ENCODE measurements around the gene CKMT1A.
"Not testable (repeated sequence)": the region's sequence is repeated elsewhere in the genome, so short reads cannot be mapped to it uniquely, and the experiment has no call there.

The CKMT1A gene

GRCh38 chr15:43702174-43702573 lies 8.5 kb downstream of the CKMT1A start:
- Histone ChIP-seq H3K4me3 (ENCODE audit: low read depth, low read length) (no peak overlapping the region), H3K27ac (no peak overlapping the region), H3K27me3 (replicated peaks) (no peaks in the 10 kb centered on the region), H3K36me3 (replicated peaks) (no peaks in the 10 kb centered on the region)
- TF ChIP-seq, protein P1, sequence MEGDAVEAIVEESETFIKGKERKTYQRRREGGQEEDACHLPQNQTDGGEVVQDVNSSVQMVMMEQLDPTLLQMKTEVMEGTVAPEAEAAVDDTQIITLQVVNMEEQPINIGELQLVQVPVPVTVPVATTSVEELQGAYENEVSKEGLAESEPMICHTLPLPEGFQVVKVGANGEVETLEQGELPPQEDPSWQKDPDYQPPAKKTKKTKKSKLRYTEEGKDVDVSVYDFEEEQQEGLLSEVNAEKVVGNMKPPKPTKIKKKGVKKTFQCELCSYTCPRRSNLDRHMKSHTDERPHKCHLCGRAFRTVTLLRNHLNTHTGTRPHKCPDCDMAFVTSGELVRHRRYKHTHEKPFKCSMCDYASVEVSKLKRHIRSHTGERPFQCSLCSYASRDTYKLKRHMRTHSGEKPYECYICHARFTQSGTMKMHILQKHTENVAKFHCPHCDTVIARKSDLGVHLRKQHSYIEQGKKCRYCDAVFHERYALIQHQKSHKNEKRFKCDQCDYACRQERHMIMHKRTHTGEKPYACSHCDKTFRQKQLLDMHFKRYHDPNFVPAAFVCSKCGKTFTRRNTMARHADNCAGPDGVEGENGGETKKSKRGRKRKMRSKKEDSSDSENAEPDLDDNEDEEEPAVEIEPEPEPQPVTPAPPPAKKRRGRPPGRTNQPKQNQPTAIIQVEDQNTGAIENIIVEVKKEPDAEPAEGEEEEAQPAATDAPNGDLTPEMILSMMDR (IDR thresholded peaks at IDR 0.05; ENCODE audit: low read depth, low read length, missing control alignments): no peak
- DNase-seq: no peak
- in situ Hi-C loops (cut with HindIII; ENCODE audit: low pct_ligation_motif_present, low sequenced_read_pairs): no loop called here

GRCh38 chr15:43702701-43703424 lies 9.2 kb downstream of the CKMT1A start:
- in situ Hi-C loops (cut with HindIII; ENCODE audit: low pct_ligation_motif_present, low sequenced_read_pairs): no loop called here
- TF ChIP-seq, protein P1 (IDR thresholded peaks at IDR 0.05; ENCODE audit: low read depth, low read length, missing control alignments): no peak

DNA sequence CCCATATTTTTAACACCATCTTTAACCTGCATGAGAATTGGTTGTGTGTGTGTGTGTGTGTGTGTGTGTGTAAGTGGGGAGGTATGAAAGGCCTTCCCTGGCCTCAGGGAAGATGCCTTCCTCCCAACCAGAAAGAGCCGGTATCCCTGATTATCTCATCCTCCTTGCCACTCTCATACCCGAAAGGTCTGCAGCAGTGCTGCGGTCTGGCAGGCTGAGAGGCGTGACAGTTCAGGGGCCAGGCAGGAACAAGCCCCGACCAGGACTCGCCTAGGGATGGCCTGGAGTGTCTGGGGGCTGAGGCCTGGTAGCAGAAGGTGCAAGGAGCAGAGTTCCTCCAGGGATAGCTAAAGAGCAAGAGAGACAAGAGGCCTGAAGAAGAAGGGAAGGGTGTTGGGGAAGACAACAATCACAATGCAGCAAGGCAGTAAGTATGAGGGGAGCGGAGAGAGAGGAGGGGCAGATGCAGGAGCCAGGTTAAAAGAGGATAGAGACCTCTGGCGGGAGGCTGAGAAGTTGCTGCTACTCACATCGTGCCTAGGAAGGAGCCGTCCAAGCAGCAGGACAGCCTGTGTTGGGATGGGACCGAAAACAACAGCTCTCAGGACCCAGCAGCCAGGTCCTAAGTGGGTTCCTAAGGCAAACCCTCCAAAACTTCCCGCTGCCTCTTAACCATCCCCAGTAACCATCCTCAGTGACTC lies 16.9 kb downstream of the CKMT1A start:
- DNase-seq; H3K36me3 ChIP-seq (replicated peaks); H3K27me3 ChIP-seq (replicated peaks); H3K27ac ChIP-seq; in situ Hi-C loops (cut with HindIII; ENCODE audit: low pct_ligation_motif_present, low sequenced_read_pairs); H3K4me3 ChIP-seq (ENCODE audit: low read depth, low read length): not testable (repeated sequence)

More at GRCh38 chr15:43702701-43703424, 9.2 kb downstream of the CKMT1A start:
- no peak for DNase-seq
- Histone ChIP-seq H3K36me3 (replicated peaks) (no peaks in the 10 kb centered on the region), H3K27ac (no peak overlapping the region), H3K27me3 (replicated peaks) (no peaks in the 10 kb centered on the region), H3K4me3 (ENCODE audit: low read depth, low read length) (no peak overlapping the region)

- Histone ChIP-seq H3K27ac (no peak overlapping the region), H3K36me3 (replicated peaks) (no peaks in the 10 kb centered on the region), H3K4me3 (ENCODE audit: low read depth, low read length) (no peak overlapping the region), H3K27me3 (replicated peaks) (peaks cover 2% of the 10 kb centered on the region)
- in situ Hi-C loops (cut with HindIII; ENCODE audit: low pct_ligation_motif_present, low sequenced_read_pairs): no loop called here
- TF ChIP-seq, protein P1 (IDR thresholded peaks at IDR 0.05; ENCODE audit: low read depth, low read length, missing control alignments): no peak
- DNase-seq: no peak
These were observed 29.5 kb downstream of the CKMT1A start for GRCh38 chr15:43723151-43723550.

DNA sequence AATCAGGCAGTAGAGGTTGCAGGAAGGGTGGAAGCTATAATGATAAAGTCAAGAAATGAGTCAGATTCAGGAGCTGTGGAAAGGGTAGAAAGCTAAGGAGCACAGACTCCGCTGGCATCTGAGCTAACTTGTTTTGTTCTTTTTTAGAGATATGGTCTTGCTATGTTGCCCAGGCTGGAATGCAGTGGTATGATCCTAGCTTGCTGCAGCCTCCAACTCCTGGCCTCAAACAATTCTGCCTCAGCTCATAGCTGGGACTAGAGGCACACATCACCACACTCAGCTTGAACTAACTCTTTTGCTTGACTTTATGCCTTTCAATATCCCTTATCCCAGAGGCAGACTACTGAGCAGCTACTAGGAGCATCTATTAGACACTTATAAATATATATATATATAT lies 32.6 kb downstream of the CKMT1A start:
- DNase-seq; H3K27ac ChIP-seq; H3K27me3 ChIP-seq (replicated peaks); H3K4me3 ChIP-seq (ENCODE audit: low read depth, low read length); in situ Hi-C loops (cut with HindIII; ENCODE audit: low pct_ligation_motif_present, low sequenced_read_pairs); H3K36me3 ChIP-seq (replicated peaks): not testable (repeated sequence)

DNA sequence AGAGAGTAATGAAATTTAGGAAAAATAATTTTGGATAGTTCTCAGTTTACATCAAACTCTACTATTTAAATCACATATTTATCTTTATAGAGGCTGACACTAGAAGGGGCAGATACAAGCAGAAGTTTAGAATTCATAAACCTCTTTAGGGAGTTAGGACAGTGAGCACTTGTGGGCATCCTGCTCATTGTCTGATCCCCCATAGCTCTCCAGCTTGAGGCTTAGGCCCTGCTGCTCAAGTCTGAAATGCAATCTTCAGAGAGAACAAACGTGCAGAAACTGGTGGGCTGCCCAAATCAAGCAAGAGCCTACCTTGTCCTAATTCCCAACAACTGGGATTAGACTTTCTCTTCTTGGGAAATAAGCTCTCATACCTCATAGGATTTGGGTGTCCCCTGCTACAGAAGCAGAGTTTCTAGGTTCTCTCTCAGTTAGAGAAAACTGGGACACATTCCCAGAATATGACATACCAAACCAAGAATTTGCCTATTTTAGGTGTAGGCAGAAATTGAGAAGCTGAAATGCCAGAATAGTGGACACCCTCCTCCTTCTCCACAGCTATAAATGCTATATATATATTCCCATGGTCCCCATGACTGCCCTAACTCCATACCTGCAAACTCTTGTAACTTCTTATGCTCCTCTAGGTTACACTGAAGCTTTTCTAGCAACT lies 34.5 kb downstream of the CKMT1A start:
- H3K27me3 ChIP-seq (replicated peaks); H3K27ac ChIP-seq; H3K4me3 ChIP-seq (ENCODE audit: low read depth, low read length); DNase-seq; in situ Hi-C loops (cut with HindIII; ENCODE audit: low pct_ligation_motif_present, low sequenced_read_pairs); H3K36me3 ChIP-seq (replicated peaks): not testable (repeated sequence)

- H3K27ac ChIP-seq: no peak overlapping the region
- in situ Hi-C loops (cut with HindIII; ENCODE audit: low pct_ligation_motif_present, low sequenced_read_pairs): no loop called here
- DNase-seq: no peak
- H3K4me3 ChIP-seq (ENCODE audit: low read depth, low read length): no peak overlapping the region
- no peaks in the 10 kb centered on the region for H3K36me3 ChIP-seq (replicated peaks)
- no peaks in the 10 kb centered on the region for H3K27me3 ChIP-seq (replicated peaks)
- TF ChIP-seq, protein P1 (IDR thresholded peaks at IDR 0.05; ENCODE audit: low read depth, low read length, missing control alignments): no peak
These were observed 41.8 kb downstream of the CKMT1A start for GRCh38 chr15:43735416-43735815.

DNA sequence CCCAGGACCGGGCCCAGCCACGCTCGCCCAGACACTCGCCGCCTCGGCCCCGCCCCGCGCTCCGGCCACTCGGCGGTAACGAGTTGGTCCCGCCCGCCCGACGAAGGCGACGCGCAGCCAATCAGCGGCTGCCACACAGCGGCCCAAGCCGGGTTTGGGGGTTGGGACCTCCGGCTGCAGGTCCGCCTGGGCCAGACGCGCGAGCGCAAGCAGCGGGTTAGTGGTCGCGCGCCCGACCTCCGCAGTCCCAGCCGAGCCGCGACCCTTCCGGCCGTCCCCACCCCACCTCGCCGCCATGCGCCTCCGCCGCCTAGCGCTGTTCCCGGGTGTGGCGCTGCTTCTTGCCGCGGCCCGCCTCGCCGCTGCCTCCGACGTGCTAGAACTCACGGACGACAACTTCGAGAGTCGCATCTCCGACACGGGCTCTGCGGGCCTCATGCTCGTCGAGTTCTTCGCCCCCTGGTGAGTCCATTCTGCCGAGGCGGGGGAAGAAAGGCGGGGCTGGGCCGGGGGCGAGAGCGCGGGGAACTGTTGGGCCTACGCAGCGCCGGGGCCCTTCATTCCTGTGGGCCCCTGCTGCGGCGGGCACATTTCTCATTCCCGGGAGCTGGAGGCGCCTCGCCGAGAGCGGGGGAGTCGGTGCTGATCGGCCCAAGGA lies 52.7 kb downstream of the CKMT1A start, which contains the start of gene PDIA3:
Gene PDIA3, plus strand, starts transcription at position 194 of the 658 bp plus-strand sequence. Its CDS starts 102 bp downstream, at position 296.
- H3K36me3 ChIP-seq (replicated peaks); in situ Hi-C loops (cut with HindIII; ENCODE audit: low pct_ligation_motif_present, low sequenced_read_pairs); H3K27me3 ChIP-seq (replicated peaks): not testable (repeated sequence)
- peak; percentile 80 for DNase-seq
- Histone ChIP-seq H3K4me3 (ENCODE audit: low read depth, low read length) (peak within 1 kb of the TSS; percentile 77), H3K27ac (peak within 1 kb of the TSS; percentile 92)

DNA sequence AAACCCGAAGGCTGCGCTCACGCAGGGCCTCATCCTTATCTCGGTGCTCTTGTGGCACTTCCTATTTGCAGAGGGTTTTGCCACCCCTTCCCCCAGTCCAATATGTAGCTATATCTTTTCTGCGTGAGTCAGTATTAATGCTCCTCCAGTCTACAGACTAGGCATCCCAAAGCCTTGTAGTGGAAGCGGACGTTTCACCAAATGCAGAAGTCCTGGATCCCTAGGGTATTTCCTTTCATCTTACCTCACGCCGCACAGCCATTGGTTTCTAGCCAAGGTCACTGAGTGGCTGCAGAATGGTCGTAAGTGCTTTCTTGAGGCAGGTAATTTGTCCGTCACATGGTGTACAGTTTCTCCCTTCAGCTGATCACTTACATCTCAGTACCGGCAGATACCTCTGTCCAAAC lies 53.2 kb downstream of the CKMT1A start:
- DNase-seq: peak; percentile 53
- H3K27me3 ChIP-seq (replicated peaks); in situ Hi-C loops (cut with HindIII; ENCODE audit: low pct_ligation_motif_present, low sequenced_read_pairs); H3K36me3 ChIP-seq (replicated peaks): not testable (repeated sequence)
- Histone ChIP-seq H3K27ac (peak overlapping the region; percentile 92), H3K4me3 (ENCODE audit: low read depth, low read length) (peak overlapping the region; percentile 77)
